ENCODE data around the gene KIF6. TPM values are rescaled to one million over a fixed set of nuclear protein-coding genes. Genes with fewer than 3 reads are reported as not detected.
"Not testable (repeated sequence)": the region's sequence is repeated elsewhere in the genome, so short reads cannot be mapped to it uniquely, and the experiment has no call there.

KIF6 gene
- total RNA-seq, 1 donor from 2014 or later, result 1.2 TPM

DNA sequence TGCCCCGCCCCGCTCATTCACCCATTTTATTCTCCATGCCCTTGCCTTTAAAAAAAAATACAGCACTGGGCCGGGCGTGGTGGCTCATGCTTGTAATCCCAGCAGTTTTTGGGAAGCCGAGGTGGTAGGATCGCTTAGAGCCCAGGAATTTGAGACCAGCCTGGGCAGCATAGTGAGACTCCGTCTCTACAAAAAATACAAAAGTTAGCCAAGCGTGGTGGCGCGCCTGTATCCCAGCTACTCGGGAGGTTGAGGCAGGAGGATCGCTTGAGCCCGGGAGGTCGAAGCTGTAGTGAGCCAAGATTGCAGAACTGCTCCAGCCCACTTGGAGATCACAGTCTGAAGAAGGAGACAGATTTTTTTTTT lies 407 bp upstream of the KIF6 start:
- FAIRE-seq (no peak), DNase-seq (ENCODE audit: low spot score in 2 of 2) (no peak)

GRCh38 chr6:39723350-39723749 lies 1.9 kb downstream of the KIF6 start:
- not testable (repeated sequence) for FAIRE-seq; DNase-seq (ENCODE audit: low spot score in 2 of 2)

DNA sequence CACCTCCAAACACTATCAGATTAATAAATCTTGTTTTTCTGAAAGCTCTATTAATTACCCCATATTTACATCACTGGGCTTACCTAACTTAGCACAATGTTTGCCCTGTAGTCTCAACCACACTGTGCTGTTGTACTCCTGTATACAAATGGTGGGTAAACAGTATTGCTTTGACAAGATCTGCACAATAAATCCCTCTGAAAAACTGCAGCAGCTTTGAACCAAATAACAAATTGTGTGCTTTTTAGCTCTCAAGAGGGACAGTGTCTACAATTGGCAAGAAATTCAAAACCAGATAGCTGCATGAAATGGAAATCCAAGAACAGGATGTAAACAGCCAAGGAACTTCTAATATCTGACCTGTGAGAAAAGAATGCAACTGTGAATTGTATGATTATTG lies 10.4 kb downstream of the KIF6 start:
- FAIRE-seq (peak; percentile 54), DNase-seq (ENCODE audit: low spot score in 2 of 2) (no peak)

- FAIRE-seq, result no peak
- DNase-seq (ENCODE audit: low spot score in 2 of 2), result no peak
These were observed 17.1 kb downstream of the KIF6 start for GRCh38 chr6:39707962-39708683.

DNA sequence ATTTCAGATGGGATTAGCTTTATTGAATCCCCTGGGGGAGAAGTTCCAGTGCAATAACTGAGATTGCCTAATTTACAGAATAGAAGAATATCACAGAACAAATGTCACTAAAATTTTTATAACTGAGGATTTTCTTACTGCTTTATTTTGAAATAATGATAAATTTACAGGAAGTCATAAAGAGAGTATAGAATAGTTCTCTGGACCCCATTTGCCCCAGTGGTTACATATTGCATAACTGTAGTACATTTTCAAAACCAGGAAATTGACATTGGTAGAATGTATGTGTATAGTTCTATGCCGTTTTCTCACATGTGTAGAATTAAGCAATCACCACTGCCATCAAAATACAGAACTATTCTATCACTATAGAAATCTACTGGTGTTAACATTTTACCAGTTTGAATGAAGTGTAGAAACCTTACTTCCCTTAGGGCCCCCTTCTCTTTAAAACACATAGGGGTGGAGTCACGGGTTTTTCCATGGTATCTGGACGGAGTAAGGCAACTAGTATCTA lies 18.3 kb downstream of the KIF6 start:
- no peak for DNase-seq (ENCODE audit: low spot score in 2 of 2)
- FAIRE-seq, result no peak

DNA sequence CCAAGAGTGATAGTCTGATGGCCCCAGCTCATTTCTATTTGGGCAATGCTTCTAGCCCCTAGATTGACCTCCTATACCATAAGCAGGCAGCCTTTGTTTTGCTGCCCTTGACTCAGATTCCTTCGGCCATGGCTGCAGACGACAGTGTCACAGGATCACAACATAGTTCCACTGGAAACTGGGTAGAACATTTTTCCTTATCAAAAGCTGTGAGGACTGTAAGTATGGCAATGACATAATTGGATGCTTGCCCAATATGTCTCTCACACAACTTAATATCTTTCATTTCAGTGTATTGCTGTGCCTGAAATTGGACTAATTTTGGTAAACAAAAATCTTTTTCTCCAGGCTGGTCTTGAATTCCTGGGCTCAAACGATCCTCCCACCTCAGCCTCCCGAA lies 22.9 kb downstream of the KIF6 start:
- no peak for FAIRE-seq
- no peak for DNase-seq (ENCODE audit: low spot score in 2 of 2)

DNA sequence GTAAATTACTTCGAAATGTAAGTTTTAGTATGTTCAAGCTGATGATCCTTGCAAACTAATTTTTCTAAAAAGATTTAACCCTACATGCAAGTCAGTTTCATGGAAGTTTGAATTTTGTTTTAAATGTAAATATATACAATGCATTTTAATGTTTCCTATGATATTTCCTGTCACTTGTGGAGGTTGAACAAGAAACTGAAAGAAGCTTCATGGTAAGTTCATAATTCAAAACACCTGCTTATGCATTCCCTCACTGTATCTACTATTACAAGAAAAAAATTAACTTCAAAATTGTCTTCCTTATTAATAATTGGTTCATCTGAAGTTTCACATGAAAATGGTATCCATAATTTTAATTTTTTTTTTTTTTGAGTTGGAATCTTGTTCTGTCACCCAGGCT lies 24.8 kb downstream of the KIF6 start:
- FAIRE-seq, result no peak

DNA sequence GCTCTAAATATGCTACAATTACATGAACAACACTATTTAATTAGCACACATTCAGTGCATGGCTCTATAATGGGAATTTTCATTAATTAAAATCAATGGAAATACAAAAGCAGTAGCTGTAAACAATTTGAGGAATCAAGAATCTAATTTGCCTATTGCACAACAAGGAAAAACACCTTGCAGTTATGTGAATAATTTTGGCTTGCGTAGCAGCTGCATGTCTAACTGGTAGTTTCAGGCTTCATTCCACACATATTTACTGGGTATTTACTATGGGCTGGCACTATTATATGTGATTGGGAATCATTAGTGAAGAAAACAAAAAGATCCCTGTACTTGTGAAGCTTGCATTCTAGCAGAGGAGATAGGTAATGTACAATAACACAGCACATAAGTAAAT lies 26.4 kb downstream of the KIF6 start:
- FAIRE-seq (no peak), DNase-seq (ENCODE audit: low spot score in 2 of 2) (no peak)

More for the DNA sequence above, 24.8 kb downstream of the KIF6 start:
- no peak for DNase-seq (ENCODE audit: low spot score in 2 of 2)

DNA sequence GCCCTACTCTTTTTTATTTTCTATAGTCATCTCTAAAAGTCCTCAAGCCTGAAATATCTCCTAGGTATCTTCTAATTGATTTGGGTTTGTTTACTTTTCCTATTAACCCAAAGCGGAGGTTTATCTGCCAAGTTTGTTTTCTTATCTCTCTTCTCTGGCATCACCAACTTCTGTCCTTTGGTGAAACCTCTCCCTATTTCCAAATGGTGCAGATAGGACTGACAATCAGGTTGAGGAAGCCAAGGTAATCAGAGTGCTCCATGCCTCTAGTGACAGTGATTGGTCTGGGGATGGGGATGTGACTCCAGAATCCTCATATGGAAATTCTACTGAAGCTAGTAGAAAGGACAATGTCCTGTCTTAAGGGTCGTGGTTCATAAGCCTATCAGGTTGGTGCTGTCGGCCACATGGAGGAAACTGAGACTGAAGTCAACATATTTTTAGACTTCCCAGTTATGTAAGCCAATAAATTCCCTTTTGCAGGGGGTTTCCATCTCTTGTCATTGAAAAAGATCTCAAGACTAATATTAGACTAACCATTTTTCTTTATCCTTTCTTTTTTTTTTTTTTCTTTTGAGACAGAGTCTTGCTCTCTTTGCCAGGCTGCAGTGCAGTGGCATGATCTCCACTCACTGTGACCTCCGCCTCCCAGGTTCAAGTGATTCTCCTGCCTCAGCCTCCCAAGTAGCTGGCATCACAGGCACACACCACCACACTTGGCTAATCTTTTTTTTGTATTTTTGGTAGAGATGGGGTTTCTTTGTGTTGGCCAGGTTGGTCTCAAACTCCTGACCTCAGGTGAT lies 28.0 kb downstream of the KIF6 start:
- FAIRE-seq (no peak), DNase-seq (ENCODE audit: low spot score in 2 of 2) (no peak)

DNA sequence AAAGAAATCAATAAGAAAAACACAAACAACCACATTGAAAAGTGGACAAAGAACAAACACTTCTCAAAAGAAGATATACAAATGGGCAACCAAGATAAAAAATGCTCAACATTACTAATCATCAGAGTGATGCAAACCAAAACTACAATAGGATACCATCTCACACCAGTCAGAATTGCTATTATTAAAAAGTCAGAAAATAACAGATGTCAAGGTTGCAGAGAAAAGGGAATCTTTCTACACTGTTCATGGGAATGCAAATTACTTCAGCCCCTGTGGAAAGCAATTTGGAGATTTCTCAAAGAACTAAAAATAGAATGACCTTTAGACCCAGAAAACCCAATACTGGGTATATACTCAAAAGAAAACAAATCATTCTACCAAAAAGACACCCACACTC lies 29.8 kb downstream of the KIF6 start:
- no peak for FAIRE-seq
- DNase-seq (ENCODE audit: low spot score in 2 of 2), result no peak

- no peak for DNase-seq (ENCODE audit: low spot score in 2 of 2)
- no peak for FAIRE-seq
These were observed 32.0 kb downstream of the KIF6 start for GRCh38 chr6:39693206-39693605.

DNA sequence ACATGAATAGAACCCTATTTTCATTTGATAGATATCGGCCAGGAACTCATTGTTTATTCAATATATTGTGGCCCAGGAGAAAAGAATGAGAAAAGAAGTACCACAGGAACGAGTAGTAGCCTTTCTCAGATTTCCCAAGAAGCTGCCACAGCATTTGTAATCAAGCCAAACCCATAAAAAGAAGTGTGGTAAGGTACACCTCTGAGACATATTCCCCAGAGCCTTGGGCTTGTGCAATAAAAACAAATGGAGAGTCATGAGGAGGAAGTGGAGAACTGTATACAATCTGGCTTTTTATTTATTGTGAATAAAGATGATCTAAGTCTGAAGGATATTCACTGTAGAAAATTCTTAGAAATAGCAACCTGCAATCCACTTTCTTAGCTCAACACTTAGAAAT lies 36.7 kb downstream of the KIF6 start:
- no peak for FAIRE-seq
- no peak for DNase-seq (ENCODE audit: low spot score in 2 of 2)

GRCh38 chr6:39686976-39687375 lies 38.2 kb downstream of the KIF6 start:
- FAIRE-seq (peak; percentile 15), DNase-seq (ENCODE audit: low spot score in 2 of 2) (no peak)

DNA sequence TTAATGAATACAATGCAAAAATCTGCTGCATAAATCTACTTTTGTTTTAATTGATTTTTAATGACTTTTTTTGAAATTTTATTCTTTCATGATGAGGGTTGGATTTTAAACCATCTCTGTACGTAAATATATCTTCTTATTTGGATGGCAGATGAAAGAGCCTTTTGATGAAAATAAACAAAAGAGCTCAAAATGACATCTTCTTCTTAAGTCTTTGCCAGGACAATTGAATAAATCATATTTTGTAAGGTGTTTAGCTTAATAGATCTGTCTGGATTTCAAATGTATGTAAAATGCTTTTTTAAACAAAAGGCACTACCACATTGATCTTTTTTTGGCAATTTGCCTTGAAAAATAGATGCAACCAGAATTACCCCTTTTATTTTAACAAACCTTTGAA lies 39.3 kb downstream of the KIF6 start:
- FAIRE-seq (peak; percentile 42), DNase-seq (ENCODE audit: low spot score in 2 of 2) (no peak)

GRCh38 chr6:39685489-39685826 lies 39.8 kb downstream of the KIF6 start:
- DNase-seq (ENCODE audit: low spot score in 2 of 2) (no peak), FAIRE-seq (no peak)

GRCh38 chr6:39684790-39685488 lies 40.3 kb downstream of the KIF6 start:
- FAIRE-seq (no peak), DNase-seq (ENCODE audit: low spot score in 2 of 2) (no peak)

DNA sequence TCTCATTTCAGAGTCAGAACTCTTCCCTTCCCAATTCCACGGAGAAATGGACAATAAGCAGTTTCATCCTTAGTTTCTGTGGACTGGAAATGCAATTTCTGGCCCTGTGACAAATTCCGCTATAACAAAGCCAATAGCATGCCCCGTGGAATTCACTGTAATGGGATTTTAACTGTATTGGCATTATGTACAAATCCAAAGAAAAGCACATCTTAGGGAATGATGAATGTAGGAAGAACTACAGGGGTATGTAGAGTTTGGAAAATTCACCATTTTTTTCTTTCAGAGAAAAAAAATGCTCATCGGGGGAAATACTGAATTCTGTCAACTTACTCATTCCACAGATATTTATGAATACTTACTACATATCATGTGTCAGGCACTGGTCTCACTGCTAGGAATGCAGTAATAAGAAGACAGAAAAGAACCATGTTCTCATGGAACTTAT lies 43.5 kb downstream of the KIF6 start:
- FAIRE-seq (no peak), DNase-seq (ENCODE audit: low spot score in 2 of 2) (no peak)

GRCh38 chr6:39678914-39679313 lies 46.3 kb downstream of the KIF6 start:
- FAIRE-seq (no peak), DNase-seq (ENCODE audit: low spot score in 2 of 2) (no peak)

DNA sequence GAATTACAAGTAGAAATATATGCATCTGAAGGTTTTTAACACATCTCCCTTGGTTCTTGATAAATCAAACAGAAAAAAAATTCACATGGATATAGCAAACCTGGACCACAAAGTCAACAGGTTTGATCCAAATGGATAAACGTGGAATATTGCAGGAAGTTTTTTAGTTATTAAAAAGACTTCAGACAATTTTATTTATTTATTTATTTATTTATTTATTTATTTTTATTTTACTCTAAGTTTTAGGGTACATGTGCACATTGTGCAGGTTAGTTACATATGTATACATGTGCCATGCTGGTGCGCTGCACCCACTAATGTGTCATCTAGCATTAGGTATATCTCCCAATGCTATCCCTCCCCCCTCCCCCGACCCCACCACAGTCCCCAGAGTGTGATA lies 47.9 kb downstream of the KIF6 start:
- not testable (repeated sequence) for FAIRE-seq; DNase-seq (ENCODE audit: low spot score in 2 of 2)

GRCh38 chr6:39670519-39670918 lies 54.7 kb downstream of the KIF6 start:
- DNase-seq (ENCODE audit: low spot score in 2 of 2) (no peak), FAIRE-seq (no peak)

DNA sequence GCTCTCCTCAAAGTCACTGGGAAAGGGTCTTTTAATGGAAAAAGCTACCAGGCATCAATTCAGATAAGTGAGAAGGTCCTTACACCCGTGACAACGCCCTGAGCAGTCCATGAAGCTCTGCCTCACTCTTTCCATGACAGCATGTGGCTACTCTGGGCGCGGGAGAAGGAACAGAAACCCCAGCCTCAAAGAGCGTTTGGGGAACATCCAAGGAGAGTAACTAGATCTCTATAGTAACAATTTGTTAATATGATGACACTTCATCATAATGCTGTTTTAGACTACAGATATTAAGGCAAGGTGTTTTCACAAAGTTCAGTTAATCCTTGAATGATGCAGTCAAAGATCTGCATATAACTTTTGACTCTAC lies 55.2 kb downstream of the KIF6 start:
- DNase-seq (ENCODE audit: low spot score in 2 of 2), result no peak
- no peak for FAIRE-seq
